GM10266 (cell line): ENCODE results near the gene ALOX5AP.
"Not testable (repeated sequence)": the region's sequence is repeated elsewhere in the genome, so short reads cannot be mapped to it uniquely, and the experiment has no call there.

Experiments
- DNase-seq: peaks from one replicate; pipeline ENCODE4 v3.0.0; 2012; ENCODE audit errors: extremely low spot score
- TF ChIP-seq, protein P1 (sequence below): IDR thresholded peaks from 2 replicates; pipeline ENCODE4 v1.5.1; 2012; ENCODE audit warnings: mild to moderate bottlenecking, low read depth; ENCODE audit not compliant: control insufficient read depth, insufficient read depth; ENCODE audit errors: missing control alignments

The ALOX5AP gene

DNA sequence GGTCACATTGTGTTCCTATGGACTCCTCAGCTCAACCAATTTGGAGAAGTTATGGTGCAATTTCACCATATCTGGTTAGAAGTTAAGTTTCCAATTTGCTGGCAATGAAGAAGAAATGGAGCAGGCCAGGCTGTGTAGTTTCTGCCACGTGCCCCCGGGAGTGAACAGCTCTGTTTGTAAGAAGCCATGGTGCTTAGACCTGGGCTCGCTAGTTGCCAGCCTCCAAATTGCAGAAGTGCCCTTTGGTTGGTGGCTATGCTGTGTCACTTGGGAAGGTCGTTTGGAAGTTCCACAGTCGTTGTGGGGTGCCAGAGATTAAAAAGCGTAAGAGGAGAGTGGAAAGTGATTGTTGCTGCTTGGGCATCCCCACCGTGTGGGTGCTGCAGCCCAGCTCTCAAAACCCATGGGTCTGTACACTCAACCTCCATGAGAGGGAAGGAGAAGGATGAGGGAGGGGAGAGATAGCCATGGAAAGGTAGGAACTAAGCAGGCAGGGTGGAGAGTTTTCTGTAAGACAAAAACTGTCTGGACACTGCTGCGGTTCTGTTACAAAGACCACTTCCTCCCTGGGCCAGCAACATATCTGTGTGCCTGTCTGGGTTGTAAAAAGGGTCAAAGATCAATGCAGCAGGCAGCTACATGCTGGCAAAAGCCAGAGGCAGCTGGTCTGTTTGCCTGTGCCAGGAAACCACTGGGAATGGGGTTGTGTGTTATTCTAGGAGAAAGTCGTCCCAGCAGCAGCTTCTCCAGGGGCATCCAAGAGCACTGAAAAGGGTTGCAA lies 10.8 kb downstream of the ALOX5AP start:
- DNase-seq, result no peak
- TF ChIP-seq, protein P1, sequence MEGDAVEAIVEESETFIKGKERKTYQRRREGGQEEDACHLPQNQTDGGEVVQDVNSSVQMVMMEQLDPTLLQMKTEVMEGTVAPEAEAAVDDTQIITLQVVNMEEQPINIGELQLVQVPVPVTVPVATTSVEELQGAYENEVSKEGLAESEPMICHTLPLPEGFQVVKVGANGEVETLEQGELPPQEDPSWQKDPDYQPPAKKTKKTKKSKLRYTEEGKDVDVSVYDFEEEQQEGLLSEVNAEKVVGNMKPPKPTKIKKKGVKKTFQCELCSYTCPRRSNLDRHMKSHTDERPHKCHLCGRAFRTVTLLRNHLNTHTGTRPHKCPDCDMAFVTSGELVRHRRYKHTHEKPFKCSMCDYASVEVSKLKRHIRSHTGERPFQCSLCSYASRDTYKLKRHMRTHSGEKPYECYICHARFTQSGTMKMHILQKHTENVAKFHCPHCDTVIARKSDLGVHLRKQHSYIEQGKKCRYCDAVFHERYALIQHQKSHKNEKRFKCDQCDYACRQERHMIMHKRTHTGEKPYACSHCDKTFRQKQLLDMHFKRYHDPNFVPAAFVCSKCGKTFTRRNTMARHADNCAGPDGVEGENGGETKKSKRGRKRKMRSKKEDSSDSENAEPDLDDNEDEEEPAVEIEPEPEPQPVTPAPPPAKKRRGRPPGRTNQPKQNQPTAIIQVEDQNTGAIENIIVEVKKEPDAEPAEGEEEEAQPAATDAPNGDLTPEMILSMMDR, result no peak

DNA sequence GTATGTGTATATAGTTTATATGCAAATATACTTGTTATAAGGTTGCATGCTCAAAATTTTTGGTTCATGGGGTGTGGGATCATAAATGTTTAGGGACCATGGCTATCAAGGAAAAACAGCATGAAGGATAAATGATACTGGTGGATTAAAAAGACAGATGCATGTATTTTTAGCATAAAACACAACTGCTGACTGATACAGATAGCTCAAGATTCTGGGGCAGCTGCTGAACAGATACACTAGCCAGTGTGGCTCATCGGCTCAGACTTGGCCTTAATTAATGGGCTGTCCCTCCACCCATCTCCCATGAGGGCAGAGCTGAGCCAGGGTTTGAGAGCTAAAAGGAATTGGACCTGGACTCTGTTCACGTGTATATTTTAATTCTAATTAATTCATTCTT lies 11.4 kb downstream of the ALOX5AP start:
- TF ChIP-seq, protein P1, result no peak
- no peak for DNase-seq

DNA sequence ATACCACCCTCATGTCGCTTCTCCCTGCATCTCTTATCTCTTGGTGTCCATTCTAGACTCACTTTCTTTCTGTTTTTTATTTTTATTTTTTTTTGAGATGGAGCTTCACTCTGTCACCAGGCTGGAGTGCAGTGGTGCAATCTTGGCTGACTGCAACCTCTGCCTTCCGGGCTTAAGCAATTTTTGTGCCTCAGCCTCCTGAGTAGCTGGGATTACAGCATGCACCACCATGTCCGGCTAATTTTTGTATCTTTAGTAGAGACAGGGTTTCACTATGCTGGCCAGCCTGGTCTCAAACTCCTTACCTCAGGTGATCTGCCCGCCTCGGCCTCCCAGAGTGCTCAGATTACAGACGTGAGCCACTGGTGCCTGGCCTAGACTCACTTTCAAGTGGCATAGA lies 12.5 kb downstream of the ALOX5AP start:
- not testable (repeated sequence) for DNase-seq

DNA sequence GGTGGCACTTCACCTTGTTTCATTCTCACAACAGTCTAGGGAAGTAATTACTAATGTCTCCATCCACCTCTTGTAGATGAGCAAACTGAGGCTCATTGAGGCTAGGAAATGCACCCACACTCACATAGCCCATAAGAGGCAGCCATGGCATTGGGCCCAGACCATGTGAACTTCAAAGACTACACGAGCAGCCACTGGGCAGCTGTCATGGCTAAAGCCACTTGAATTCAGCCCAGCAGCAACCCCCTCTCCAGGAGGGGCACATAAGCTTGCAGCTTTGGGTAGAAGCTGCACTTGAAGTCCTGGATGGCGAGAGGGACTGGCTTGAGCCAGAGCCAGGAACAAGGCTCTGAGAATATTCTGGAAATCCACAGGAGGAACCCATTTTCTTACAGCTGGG lies 13.4 kb downstream of the ALOX5AP start:
- DNase-seq, result no peak
- TF ChIP-seq, protein P1, result no peak

DNA sequence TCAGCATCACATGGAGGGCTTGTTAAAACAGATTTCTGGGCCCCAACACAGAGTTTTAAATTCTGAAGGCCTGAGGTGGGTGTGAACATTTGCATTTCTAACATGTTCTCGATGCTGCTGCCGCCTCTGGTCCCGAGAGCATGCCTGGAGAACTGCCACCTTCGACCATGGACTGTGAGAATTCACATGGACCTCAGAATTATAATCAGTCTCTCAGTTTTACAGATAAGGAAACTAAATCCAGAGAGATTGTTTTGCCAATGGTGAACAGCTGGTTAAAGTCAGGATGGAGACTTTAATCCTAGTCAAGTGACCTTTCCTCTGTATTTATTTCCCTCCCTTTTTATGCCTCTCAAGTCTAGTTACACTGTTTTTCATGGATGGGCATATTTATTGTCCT lies 14.7 kb downstream of the ALOX5AP start:
- DNase-seq, result no peak

DNA sequence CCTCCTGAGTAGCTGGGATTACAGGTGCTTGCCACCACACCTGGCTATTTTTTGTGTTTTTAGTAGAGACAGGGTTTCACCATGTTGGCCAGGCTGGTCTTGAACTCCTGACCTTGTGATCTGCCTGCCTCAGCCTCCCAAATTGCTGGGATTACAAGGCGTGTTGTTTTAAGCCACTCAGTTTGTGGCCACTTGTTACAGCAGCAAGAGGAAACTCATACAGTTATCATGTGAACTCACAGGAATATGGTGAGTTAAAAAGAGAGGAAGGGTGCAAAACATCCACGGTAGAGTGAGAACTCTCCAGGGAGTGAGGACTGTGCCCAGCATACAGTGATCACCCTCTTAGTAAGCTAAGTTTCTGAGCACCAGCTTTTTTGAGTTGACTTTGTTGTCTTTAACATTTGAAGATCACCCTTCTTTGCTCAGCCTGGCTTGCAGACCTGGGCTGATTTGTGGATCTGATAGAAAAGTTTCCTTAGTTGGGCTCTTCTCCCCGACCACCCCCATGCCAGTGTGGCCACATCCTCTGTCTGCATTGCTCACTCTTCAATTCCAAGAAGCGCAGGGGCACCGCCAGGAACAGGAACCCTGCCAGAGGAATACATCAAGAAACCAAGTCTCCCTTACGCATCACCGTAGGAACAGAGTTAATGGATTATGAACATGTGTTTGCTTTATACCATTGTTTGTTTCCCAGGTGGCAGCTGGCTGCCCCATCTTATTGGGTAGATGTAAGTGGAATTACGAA lies 16.0 kb downstream of the ALOX5AP start:
- no peak for DNase-seq
- TF ChIP-seq, protein P1, result no peak

More for the DNA sequence above, 14.7 kb downstream of the ALOX5AP start:
- TF ChIP-seq, protein P1, result no peak

DNA sequence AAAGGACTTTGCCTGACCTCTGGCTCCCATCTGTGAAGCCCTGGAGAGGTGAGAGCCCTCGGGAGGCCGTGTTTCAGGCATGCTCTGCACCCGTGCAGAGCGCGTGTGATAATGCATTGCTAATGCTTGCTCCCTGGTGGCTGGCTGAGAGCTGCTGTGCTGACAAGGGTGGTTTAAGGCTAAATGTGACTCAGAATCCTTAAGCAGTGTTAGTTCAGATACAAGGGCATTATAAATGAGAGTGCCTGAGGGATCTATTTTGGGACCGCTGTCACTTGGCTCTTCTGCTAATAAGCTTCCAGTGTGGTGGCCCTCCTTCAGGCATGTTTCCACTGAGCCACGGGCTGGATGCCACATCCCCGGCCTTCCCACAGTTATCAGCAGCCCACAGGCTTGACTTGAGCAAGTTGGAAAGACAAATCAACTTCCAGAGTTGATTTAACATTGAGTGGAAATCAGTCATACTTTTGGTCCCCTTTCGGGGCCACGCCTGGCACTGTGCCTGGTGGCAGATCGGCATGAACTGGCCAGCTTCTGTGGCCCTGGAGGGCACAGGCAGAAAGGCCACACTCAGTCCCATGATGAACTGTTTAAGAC lies 17.0 kb downstream of the ALOX5AP start:
- DNase-seq, result no peak
- TF ChIP-seq, protein P1, result no peak
